IMR-90 (cell line): ENCODE results near the gene SVIL.

ENCODE experiments used
- BHLHE40 ChIP-seq: fragments of 150-350 bp; IDR thresholded peaks from 2 replicates; pipeline ENCODE4 v1.6.1; 2016; ENCODE audit warnings: mild to moderate bottlenecking, low read depth, low read length
- MAZ ChIP-seq: IDR thresholded peaks from 2 replicates; pipeline ENCODE4 v1.6.1; 2012; ENCODE audit warnings: low read depth, mild to moderate bottlenecking, low read length, improper control_type of control experiment, moderate library complexity, borderline replicate concordance

DNA sequence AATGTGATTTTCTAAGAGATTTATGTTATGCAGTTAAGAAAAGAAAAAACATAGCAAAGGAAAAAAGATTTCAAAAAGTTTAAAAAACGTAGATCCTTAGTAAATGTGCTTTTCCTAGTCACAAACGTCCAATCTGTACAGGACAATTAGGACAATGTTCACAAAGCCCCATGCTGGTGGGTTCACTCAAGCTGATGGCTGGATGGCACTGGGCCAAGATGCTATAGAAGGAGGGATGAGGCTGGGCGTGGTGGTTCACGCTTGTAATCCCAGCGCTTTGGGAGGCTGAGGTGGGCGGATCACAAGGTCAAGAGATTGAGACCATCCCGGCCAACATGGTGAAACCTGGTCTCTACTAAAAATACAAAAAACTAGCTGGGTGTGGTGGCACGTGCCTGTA, 22.1 kb downstream of the SVIL start:
- TF ChIP-seq BHLHE40 (no peak), MAZ (no peak)
